ENCODE measurements around the gene CAMK4. TPM values are rescaled to one million over a fixed set of nuclear protein-coding genes. Genes with fewer than 3 reads are reported as not detected.

CAMK4 gene
- total and polyA plus RNA-seq, 9 of the 15 experiments (the other 6 are each of a cell fraction or from before 2014, with no cell fraction given) = 0.35 TPM; not detected in 8

- CTCF ChIA-PET (ENCODE audit: low intra/inter-chr PET ratio) = no interaction called here
- no peak overlapping the region for H3K27ac ChIP-seq (ENCODE audit: extremely low read depth, low read depth, low read length)
- FAIRE-seq = no peak
These were observed 155.2 kb downstream of the CAMK4 start for GRCh38 chr5:111379391-111379816.

GRCh38 chr5:111383288-111383970, 159.2 kb downstream of the CAMK4 start:
- POLR2A ChIA-PET = no interaction called here
- CTCF ChIA-PET (ENCODE audit: low intra/inter-chr PET ratio) = no interaction called here
- BruUV-seq (replicated peaks) = no TSS peak

More at GRCh38 chr5:111379391-111379816, 155.2 kb downstream of the CAMK4 start:
- intact Hi-C loops (cut with micrococcal nuclease) (no loop called here), in situ Hi-C loops (cut with MboI) (no loop called here)
- H3K4me2 ChIP-seq (ENCODE audit: insufficient read depth, low read length) = no peak overlapping the region
- no peaks in the 10 kb centered on the region for H3K9me3 ChIP-seq (replicated peaks; ENCODE audit: control insufficient read depth, insufficient read depth, low read depth, low read length)
- no peak overlapping the region for H3K9ac ChIP-seq (ENCODE audit: insufficient read depth in 1 of 2, low read depth in 2 of 2, low read length in 2 of 2)
- no peak overlapping the region for H2AFZ ChIP-seq (ENCODE audit: low read depth, low read length)
- no peaks in the 10 kb centered on the region for H4K20me1 ChIP-seq (replicated peaks; ENCODE audit: control insufficient read depth, insufficient read depth, low read length)
- DNase-seq (ENCODE audit: extremely low read depth in 1 of 4, low spot score in 3 of 4) = no peak
- TF ChIP-seq POLR2AphosphoS5 (IDR thresholded peaks at IDR 0.05; ENCODE audit: control insufficient read depth, insufficient read depth, low read depth, low read length) = no peak
- no peak for TF ChIP-seq CXXC5 (CRISPR knock-in tag; IDR thresholded peaks at IDR 0.05)
- no peak for TF ChIP-seq ZNF57 (CRISPR knock-in tag; IDR thresholded peaks at IDR 0.05)
- TF ChIP-seq ETS2 (tag; IDR thresholded peaks at IDR 0.05; ENCODE audit: borderline replicate concordance, poor library complexity, severe bottlenecking) = no peak
- H3K9me1 ChIP-seq (ENCODE audit: control insufficient read depth, insufficient read depth, low read length) = no peaks in the 10 kb centered on the region
- ATAC-seq = no peak
- no peak overlapping the region for H3K4me3 ChIP-seq
- no peaks in the 10 kb centered on the region for H3K4me1 ChIP-seq (replicated peaks in 1 of 2; ENCODE audit: control insufficient read depth in 2 of 2, insufficient read depth in 2 of 2, low read length in 2 of 2)
- BruUV-seq (replicated peaks) = no TSS peak
- H3K27me3 ChIP-seq (ENCODE audit: control insufficient read depth in 2 of 2, insufficient read depth in 2 of 2, low read length in 2 of 2) = no peaks in the 10 kb centered on the region
- H3K36me3 ChIP-seq (ENCODE audit: control insufficient read depth, insufficient read depth, low read length) = no peaks in the 10 kb centered on the region
- POLR2A ChIA-PET = no interaction called here
- no peaks in the 10 kb centered on the region for H3K79me2 ChIP-seq (ENCODE audit: control insufficient read depth, insufficient read depth, low read length)

More at GRCh38 chr5:111383288-111383970, 159.2 kb downstream of the CAMK4 start:
- DNase-seq (ENCODE audit: extremely low read depth in 1 of 4, low spot score in 3 of 4) (no peak), FAIRE-seq (no peak), ATAC-seq (no peak)
- no peak overlapping the region for H3K4me2 ChIP-seq (ENCODE audit: insufficient read depth, low read length)
- no peaks in the 10 kb centered on the region for H3K27me3 ChIP-seq (ENCODE audit: control insufficient read depth in 2 of 2, insufficient read depth in 2 of 2, low read length in 2 of 2)
- H4K20me1 ChIP-seq (replicated peaks; ENCODE audit: control insufficient read depth, insufficient read depth, low read length) = no peaks in the 10 kb centered on the region
- TF ChIP-seq L3MBTL2 (IDR thresholded peaks at IDR 0.05) (no peak), ELK1 (CRISPR knock-in tag; IDR thresholded peaks at IDR 0.05) (no peak), EGR1 (conservative IDR thresholded peaks at IDR 0.05) (peak; percentile 68), ATF3 (IDR thresholded peaks at IDR 0.05) (peak; percentile 25; the same call in 1 of the 2 replicates), ATF3 (CRISPR knock-in tag; conservative IDR thresholded peaks at IDR 0.05) (no peak), PHB (CRISPR knock-in tag; IDR thresholded peaks at IDR 0.05) (no peak)
- whole genome bisulfite sequencing (ENCODE audit: insufficient coverage, low coverage, missing lambda C conversion rate) = 0% methylated on average over 4 of the region's 6 CpGs
- no peaks in the 10 kb centered on the region for H3K4me1 ChIP-seq (replicated peaks in 1 of 2; ENCODE audit: control insufficient read depth in 2 of 2, insufficient read depth in 2 of 2, low read length in 2 of 2)
- no peak overlapping the region for H2AFZ ChIP-seq (ENCODE audit: low read depth, low read length)
- intact Hi-C loops (cut with micrococcal nuclease) = no loop called here
- no peak overlapping the region for H3K27ac ChIP-seq (ENCODE audit: extremely low read depth, low read depth, low read length)
- H3K9ac ChIP-seq (ENCODE audit: insufficient read depth in 1 of 2, low read depth in 2 of 2, low read length in 2 of 2) = no peak overlapping the region
- in situ Hi-C loops (cut with MboI) = no loop called here
- H3K79me2 ChIP-seq (ENCODE audit: control insufficient read depth, insufficient read depth, low read length) = no peaks in the 10 kb centered on the region
- no peaks in the 10 kb centered on the region for H3K9me1 ChIP-seq (ENCODE audit: control insufficient read depth, insufficient read depth, low read length)
- no peaks in the 10 kb centered on the region for H3K9me3 ChIP-seq (replicated peaks; ENCODE audit: control insufficient read depth, insufficient read depth, low read depth, low read length)
- H3K36me3 ChIP-seq (ENCODE audit: control insufficient read depth, insufficient read depth, low read length) = no peaks in the 10 kb centered on the region
- H3K4me3 ChIP-seq = no peak overlapping the region
